ENCODE measurements around the gene SCFD2. TPM values are rescaled to one million over a fixed set of nuclear protein-coding genes. Genes with fewer than 3 reads are reported as not detected.

SCFD2 gene
- total RNA-seq, 1 experiment from 2014 or later = 12.4 TPM

DNA sequence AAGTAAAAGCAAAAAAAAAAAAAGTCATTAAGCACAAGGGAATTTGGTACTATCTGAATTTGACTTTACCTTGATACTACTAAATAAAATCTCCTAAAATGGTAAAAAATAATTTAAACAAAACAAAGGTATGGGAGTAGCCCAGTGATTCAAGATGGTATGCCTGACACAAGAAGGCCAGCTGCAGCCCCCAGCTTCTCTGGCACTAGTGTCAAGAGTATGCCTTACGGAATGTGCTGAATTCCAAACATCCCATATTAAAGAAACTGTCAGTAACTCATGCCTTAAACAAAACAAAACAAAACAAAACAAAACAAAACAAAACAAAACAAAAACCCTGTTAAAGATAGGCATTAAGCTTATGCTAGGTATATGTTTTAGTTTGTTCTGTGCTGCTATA lies 422.9 kb downstream of the SCFD2 start:
- ChIA-PET CTCF (interaction anchor here (0.7 to 0.9 kb wide), 2 partner anchors 31 to 231 kb away, joined by 3 to 4 read pairs; no protein-coding TSS in a partner anchor), POLR2A (interaction anchor here (0.6 kb wide), 1 partner anchor 490 kb away, joined by 12 read pairs; no protein-coding TSS in a partner anchor)
- Mint-ChIP-seq H3K27ac (no peak overlapping the region), H3K9me3 (no peaks in the 10 kb centered on the region), H3K27me3 (ENCODE audit: low read depth) (no peaks in the 10 kb centered on the region), H3K4me1 (peaks cover 23% of the 10 kb centered on the region), H3K36me3 (no peaks in the 10 kb centered on the region), H3K4me3 (no peak overlapping the region)
- TF ChIP-seq ARID4B (CRISPR knock-in tag; IDR thresholded peaks at IDR 0.05; ENCODE audit: borderline replicate concordance) (no peak), SMAD3 (CRISPR knock-in tag; IDR thresholded peaks at IDR 0.05; ENCODE audit: borderline replicate concordance) (no peak), CBFB (CRISPR knock-in tag; IDR thresholded peaks at IDR 0.05; ENCODE audit: low read depth) (no peak)
- TF ChIP-seq, protein P1, sequence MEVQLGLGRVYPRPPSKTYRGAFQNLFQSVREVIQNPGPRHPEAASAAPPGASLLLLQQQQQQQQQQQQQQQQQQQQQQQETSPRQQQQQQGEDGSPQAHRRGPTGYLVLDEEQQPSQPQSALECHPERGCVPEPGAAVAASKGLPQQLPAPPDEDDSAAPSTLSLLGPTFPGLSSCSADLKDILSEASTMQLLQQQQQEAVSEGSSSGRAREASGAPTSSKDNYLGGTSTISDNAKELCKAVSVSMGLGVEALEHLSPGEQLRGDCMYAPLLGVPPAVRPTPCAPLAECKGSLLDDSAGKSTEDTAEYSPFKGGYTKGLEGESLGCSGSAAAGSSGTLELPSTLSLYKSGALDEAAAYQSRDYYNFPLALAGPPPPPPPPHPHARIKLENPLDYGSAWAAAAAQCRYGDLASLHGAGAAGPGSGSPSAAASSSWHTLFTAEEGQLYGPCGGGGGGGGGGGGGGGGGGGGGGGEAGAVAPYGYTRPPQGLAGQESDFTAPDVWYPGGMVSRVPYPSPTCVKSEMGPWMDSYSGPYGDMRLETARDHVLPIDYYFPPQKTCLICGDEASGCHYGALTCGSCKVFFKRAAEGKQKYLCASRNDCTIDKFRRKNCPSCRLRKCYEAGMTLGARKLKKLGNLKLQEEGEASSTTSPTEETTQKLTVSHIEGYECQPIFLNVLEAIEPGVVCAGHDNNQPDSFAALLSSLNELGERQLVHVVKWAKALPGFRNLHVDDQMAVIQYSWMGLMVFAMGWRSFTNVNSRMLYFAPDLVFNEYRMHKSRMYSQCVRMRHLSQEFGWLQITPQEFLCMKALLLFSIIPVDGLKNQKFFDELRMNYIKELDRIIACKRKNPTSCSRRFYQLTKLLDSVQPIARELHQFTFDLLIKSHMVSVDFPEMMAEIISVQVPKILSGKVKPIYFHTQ (CRISPR knock-in tag; IDR thresholded peaks at IDR 0.05) = no peak
- TF ChIP-seq, protein P2, sequence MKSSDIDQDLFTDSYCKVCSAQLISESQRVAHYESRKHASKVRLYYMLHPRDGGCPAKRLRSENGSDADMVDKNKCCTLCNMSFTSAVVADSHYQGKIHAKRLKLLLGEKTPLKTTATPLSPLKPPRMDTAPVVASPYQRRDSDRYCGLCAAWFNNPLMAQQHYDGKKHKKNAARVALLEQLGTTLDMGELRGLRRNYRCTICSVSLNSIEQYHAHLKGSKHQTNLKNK (CRISPR knock-in tag; IDR thresholded peaks at IDR 0.05) = no peak
- TF ChIP-seq, protein P3, sequence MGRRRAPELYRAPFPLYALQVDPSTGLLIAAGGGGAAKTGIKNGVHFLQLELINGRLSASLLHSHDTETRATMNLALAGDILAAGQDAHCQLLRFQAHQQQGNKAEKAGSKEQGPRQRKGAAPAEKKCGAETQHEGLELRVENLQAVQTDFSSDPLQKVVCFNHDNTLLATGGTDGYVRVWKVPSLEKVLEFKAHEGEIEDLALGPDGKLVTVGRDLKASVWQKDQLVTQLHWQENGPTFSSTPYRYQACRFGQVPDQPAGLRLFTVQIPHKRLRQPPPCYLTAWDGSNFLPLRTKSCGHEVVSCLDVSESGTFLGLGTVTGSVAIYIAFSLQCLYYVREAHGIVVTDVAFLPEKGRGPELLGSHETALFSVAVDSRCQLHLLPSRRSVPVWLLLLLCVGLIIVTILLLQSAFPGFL (CRISPR knock-in tag; IDR thresholded peaks at IDR 0.05; ENCODE audit: borderline replicate concordance) = no peak
- TF ChIP-seq, protein P4, sequence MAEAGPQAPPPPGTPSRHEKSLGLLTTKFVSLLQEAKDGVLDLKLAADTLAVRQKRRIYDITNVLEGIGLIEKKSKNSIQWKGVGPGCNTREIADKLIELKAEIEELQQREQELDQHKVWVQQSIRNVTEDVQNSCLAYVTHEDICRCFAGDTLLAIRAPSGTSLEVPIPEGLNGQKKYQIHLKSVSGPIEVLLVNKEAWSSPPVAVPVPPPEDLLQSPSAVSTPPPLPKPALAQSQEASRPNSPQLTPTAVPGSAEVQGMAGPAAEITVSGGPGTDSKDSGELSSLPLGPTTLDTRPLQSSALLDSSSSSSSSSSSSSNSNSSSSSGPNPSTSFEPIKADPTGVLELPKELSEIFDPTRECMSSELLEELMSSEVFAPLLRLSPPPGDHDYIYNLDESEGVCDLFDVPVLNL (CRISPR knock-in tag; IDR thresholded peaks at IDR 0.05; ENCODE audit: borderline replicate concordance, low read depth) = no peak
- DNase-seq (ENCODE audit: low spot score) (no peak), ATAC-seq (no peak)

GRCh38 chr4:52941450-52941849 lies 424.4 kb downstream of the SCFD2 start:
- DNase-seq (ENCODE audit: low spot score) = no peak
- H3K9me3 Mint-ChIP-seq = 0 out of 2 replicates have a peak, but pooled peaks cover 4% of the 10 kb centered on the region
- no peaks in the 10 kb centered on the region for H3K27me3 Mint-ChIP-seq (ENCODE audit: low read depth)
- H3K4me1 Mint-ChIP-seq = peaks cover 12% of the 10 kb centered on the region
- no peak for ATAC-seq
- H3K36me3 Mint-ChIP-seq = no peaks in the 10 kb centered on the region
- H3K27ac Mint-ChIP-seq = no peak overlapping the region
- ChIA-PET CTCF (interaction anchor here (1.3 kb wide), 1 partner anchor 23 kb away, joined by 3 read pairs; no protein-coding TSS in a partner anchor), POLR2A (no interaction called here)
- no peak overlapping the region for H3K4me3 Mint-ChIP-seq
- TF ChIP-seq PRRX2 (CRISPR knock-in tag; IDR thresholded peaks at IDR 0.05) (no peak), CREB1 (CRISPR knock-in tag; IDR thresholded peaks at IDR 0.05) (no peak), ZBTB21 (CRISPR knock-in tag; IDR thresholded peaks at IDR 0.05; ENCODE audit: borderline replicate concordance) (no peak), ZNF423 (CRISPR knock-in tag; IDR thresholded peaks at IDR 0.05) (no peak), E2F5 (CRISPR knock-in tag; IDR thresholded peaks at IDR 0.05) (no peak), ZNF121 (CRISPR knock-in tag; IDR thresholded peaks at IDR 0.05) (no peak), FOXK1 (CRISPR knock-in tag; IDR thresholded peaks at IDR 0.05) (no peak), GABPB1 (CRISPR knock-in tag; IDR thresholded peaks at IDR 0.05) (no peak), HMGXB4 (CRISPR knock-in tag; IDR thresholded peaks at IDR 0.05) (no peak), NFE2L1 (CRISPR knock-in tag; IDR thresholded peaks at IDR 0.05) (no peak), FOXJ3 (CRISPR knock-in tag; IDR thresholded peaks at IDR 0.05; ENCODE audit: borderline replicate concordance) (no peak), ZNF512 (CRISPR knock-in tag; IDR thresholded peaks at IDR 0.05; ENCODE audit: borderline replicate concordance) (no peak)
- TF ChIP-seq, protein P4 (CRISPR knock-in tag; IDR thresholded peaks at IDR 0.05; ENCODE audit: borderline replicate concordance, low read depth) = no peak

Measured in WTC11 (cell line).